Activated naive CD4-positive, alpha-beta T cell treated with anti-CD3 and anti-CD28 coated beads for 36 hours (primary cell): ENCODE measurements around the gene ALPL. TPM values are rescaled to one million over a fixed set of nuclear protein-coding genes. Genes with fewer than 3 reads are reported as not detected.
"Not testable (repeated sequence)": the region's sequence is repeated elsewhere in the genome, so short reads cannot be mapped to it uniquely, and the experiment has no call there.

Source experiments
- CTCF ChIA-PET: fragments of 350-600 bp; sonication (Branson Sonifier 250); formaldehyde crosslinking; loops from one replicate; lab custom pipeline; 2021; ENCODE audit warnings: antibody characterized with exemption; lab: Charles Lee
- DNase-seq: peaks from one replicate; pipeline ENCODE4 v3.0.0-alpha.2; 2020
- H3K27ac Mint-ChIP-seq: one replicate; pipeline ENCODE4 v1.8.0; 2021; ENCODE audit warnings: mild to moderate bottlenecking, mixed read lengths
- H3K27me3 Mint-ChIP-seq: one replicate; pipeline ENCODE4 v1.8.0; 2021; ENCODE audit warnings: low read depth, mixed read lengths
- H3K36me3 Mint-ChIP-seq: one replicate; pipeline ENCODE4 v1.8.0; 2021; ENCODE audit warnings: low read depth, mixed read lengths
- H3K4me1 Mint-ChIP-seq: one replicate; pipeline ENCODE4 v1.8.0; 2021; ENCODE audit warnings: low read depth, mixed read lengths
- H3K4me3 Mint-ChIP-seq: one replicate; pipeline ENCODE4 v1.8.0; 2021; ENCODE audit warnings: mild to moderate bottlenecking, moderate library complexity, mixed read lengths
- H3K9me3 Mint-ChIP-seq: one replicate; pipeline ENCODE4 v1.8.0; 2021; ENCODE audit warnings: mixed read lengths
- intact Hi-C: fragments of 100-400 bp; cut with micrococcal nuclease; formaldehyde crosslinking; loops from one replicate; pipeline ENCODE4 v1.15.1; 2023
- total RNA-seq, 2 experiments: library from RNA; stranded (reverse); gene quantifications; one replicate each; pipeline ENCODE4 v1.2.3, GENCODE V29; 2021

The ALPL gene
- not detected for total RNA-seq

- H3K9me3 Mint-ChIP-seq: no peaks in the 10 kb centered on the region
Observed at GRCh38 chr1:21509351-21510112, at the start of gene ALPL. ALPL (plus strand) TSS chr1:21509423; CDS start chr1:21554082, 44,659 bp downstream.

GRCh38 chr1:21465127-21465526, 44.1 kb upstream of the ALPL start:
- H3K36me3 Mint-ChIP-seq, H3K4me3 Mint-ChIP-seq, H3K27me3 Mint-ChIP-seq, DNase-seq, H3K9me3 Mint-ChIP-seq, CTCF ChIA-PET, H3K4me1 Mint-ChIP-seq, intact Hi-C loops, H3K27ac Mint-ChIP-seq: not testable (repeated sequence)

More at GRCh38 chr1:21509351-21510112, at the start of gene ALPL:
- intact Hi-C loops: loop anchor here (1.0 to 10.0 kb wide), 3 partner anchors 88 to 455 kb away; no protein-coding TSS in a partner anchor
- CTCF ChIA-PET: interaction anchor here (0.6 to 4.0 kb wide), 5 partner anchors 13 to 283 kb away, joined by 3 to 21 read pairs (median 4); no protein-coding TSS in a partner anchor
- Mint-ChIP-seq H3K4me1 (peaks cover 5% of the 10 kb centered on the region), H3K27ac (no peak within 1 kb of the TSS), H3K27me3 (peaks cover 49% of the 10 kb centered on the region), H3K4me3 (peak within 1 kb of the TSS; percentile 45), H3K36me3 (no peaks in the 10 kb centered on the region)
- no peak for DNase-seq

- H3K4me1 Mint-ChIP-seq, H3K27ac Mint-ChIP-seq, H3K36me3 Mint-ChIP-seq, H3K27me3 Mint-ChIP-seq, H3K4me3 Mint-ChIP-seq, DNase-seq, CTCF ChIA-PET, H3K9me3 Mint-ChIP-seq: not testable (repeated sequence)
- intact Hi-C loops: loop anchor here (2.0 kb wide), 1 partner anchor 97 kb away; no protein-coding TSS in a partner anchor
Observed at GRCh38 chr1:21467946-21468345, 41.3 kb upstream of the ALPL start.

GRCh38 chr1:21468599-21468998, 40.6 kb upstream of the ALPL start:
- Mint-ChIP-seq H3K27me3 (no peaks in the 10 kb centered on the region), H3K27ac (no peak overlapping the region), H3K36me3 (peaks cover 4% of the 10 kb centered on the region), H3K9me3 (no peaks in the 10 kb centered on the region), H3K4me1 (no peaks in the 10 kb centered on the region), H3K4me3 (no peak overlapping the region)
- intact Hi-C loops: loop anchor here (2.0 kb wide), 1 partner anchor 98 kb away; no protein-coding TSS in a partner anchor
- peak; percentile 57 for DNase-seq
- CTCF ChIA-PET: interaction anchor here (0.6 kb wide), 1 partner anchor 11 kb away, joined by 3 read pairs; no protein-coding TSS in a partner anchor

GRCh38 chr1:21469581-21469980, 39.6 kb upstream of the ALPL start:
- CTCF ChIA-PET: no interaction called here
- Mint-ChIP-seq H3K27ac (no peak overlapping the region), H3K36me3 (peaks cover 6% of the 10 kb centered on the region), H3K4me3 (no peak overlapping the region), H3K27me3 (no peaks in the 10 kb centered on the region), H3K9me3 (no peaks in the 10 kb centered on the region), H3K4me1 (no peaks in the 10 kb centered on the region)
- DNase-seq: no peak
- intact Hi-C loops: loop anchor here (2.0 kb wide), 1 partner anchor 99 kb away; no protein-coding TSS in a partner anchor

- CTCF ChIA-PET: no interaction called here
- Mint-ChIP-seq H3K27me3 (no peaks in the 10 kb centered on the region), H3K36me3 (peaks cover 12% of the 10 kb centered on the region), H3K4me1 (no peaks in the 10 kb centered on the region), H3K4me3 (no peak overlapping the region), H3K27ac (no peak overlapping the region), H3K9me3 (no peaks in the 10 kb centered on the region)
- DNase-seq: no peak
- intact Hi-C loops: no loop called here
Observed at GRCh38 chr1:21472861-21473260, 36.4 kb upstream of the ALPL start.

GRCh38 chr1:21478356-21478755, 30.9 kb upstream of the ALPL start:
- H3K9me3 Mint-ChIP-seq: no peaks in the 10 kb centered on the region
- H3K4me1 Mint-ChIP-seq: no peaks in the 10 kb centered on the region
- no peak overlapping the region for H3K4me3 Mint-ChIP-seq
- no peaks in the 10 kb centered on the region for H3K27me3 Mint-ChIP-seq
- intact Hi-C loops: no loop called here
- CTCF ChIA-PET: no interaction called here
- DNase-seq: no peak
- H3K36me3 Mint-ChIP-seq: peaks cover 16% of the 10 kb centered on the region
- no peak overlapping the region for H3K27ac Mint-ChIP-seq

GRCh38 chr1:21483881-21484280, 25.3 kb upstream of the ALPL start:
- H3K27me3 Mint-ChIP-seq, H3K27ac Mint-ChIP-seq, H3K4me1 Mint-ChIP-seq, DNase-seq, H3K4me3 Mint-ChIP-seq, CTCF ChIA-PET, intact Hi-C loops, H3K9me3 Mint-ChIP-seq, H3K36me3 Mint-ChIP-seq: not testable (repeated sequence)

GRCh38 chr1:21489146-21489545, 20.1 kb upstream of the ALPL start:
- intact Hi-C loops: no loop called here
- Mint-ChIP-seq H3K9me3 (no peaks in the 10 kb centered on the region), H3K4me1 (peaks cover 6% of the 10 kb centered on the region), H3K27ac (no peak overlapping the region), H3K4me3 (no peak overlapping the region), H3K36me3 (no peaks in the 10 kb centered on the region), H3K27me3 (peaks cover 6% of the 10 kb centered on the region)
- DNase-seq: no peak
- CTCF ChIA-PET: no interaction called here

- CTCF ChIA-PET: interaction anchor here (0.7 to 1.9 kb wide), 4 partner anchors 8 to 257 kb away, joined by 3 to 6 read pairs (median 3); no protein-coding TSS in a partner anchor
- peak; percentile 50 for DNase-seq
- Mint-ChIP-seq H3K4me3 (no peak overlapping the region), H3K36me3 (no peaks in the 10 kb centered on the region), H3K9me3 (no peaks in the 10 kb centered on the region), H3K27me3 (peaks cover 6% of the 10 kb centered on the region), H3K4me1 (peaks cover 6% of the 10 kb centered on the region), H3K27ac (no peak overlapping the region)
- intact Hi-C loops: loop anchor here (5.0 to 10.0 kb wide), 2 partner anchors 116 to 274 kb away; no protein-coding TSS in a partner anchor
Observed at GRCh38 chr1:21490774-21491487, 18.3 kb upstream of the ALPL start.

- Mint-ChIP-seq H3K4me3 (no peak overlapping the region), H3K36me3 (no peaks in the 10 kb centered on the region), H3K9me3 (no peaks in the 10 kb centered on the region), H3K27ac (no peak overlapping the region), H3K4me1 (peaks cover 6% of the 10 kb centered on the region), H3K27me3 (peaks cover 6% of the 10 kb centered on the region)
- CTCF ChIA-PET: interaction anchor here (0.7 to 1.9 kb wide), 4 partner anchors 8 to 121 kb away, joined by 3 to 6 read pairs (median 4); partner anchors contain the start of gene ALPL
- DNase-seq: no peak
- intact Hi-C loops: loop anchor here (5.0 to 10.0 kb wide), 2 partner anchors 117 to 274 kb away; no protein-coding TSS in a partner anchor
Observed at GRCh38 chr1:21491488-21492355, 17.5 kb upstream of the ALPL start.
